Esophagus squamous epithelium (tissue), 5 donors: Measurements from ENCODE around the gene C2orf74. TPM values are rescaled to one million over a fixed set of nuclear protein-coding genes. Genes with fewer than 3 reads are reported as not detected.
"Not testable (repeated sequence)": the region's sequence is repeated elsewhere in the genome, so short reads cannot be mapped to it uniquely, and the experiment has no call there.

Source experiments
- DNase-seq: peaks from one replicate; lab custom pipeline; 2025; lab: John Stamatoyannopoulos, UW
- H3K27ac ChIP-seq, 4 donors: fragments of 200-600 bp; sonication (generic); one replicate each; pipeline ENCODE4 v1.5.1; 2016 to 2019; ENCODE audit warnings: mild to moderate bottlenecking in 1 of 4
- H3K27me3 ChIP-seq, 4 donors: fragments of 200-600 bp; sonication (generic); 1 replicate in 3 of 4; 2 replicates in 1 of 4; pipeline versions ENCODE4 v1.5.1 to v1.6.0; 2017 to 2021; ENCODE audit warnings: antibody characterized with exemption in 1 of 4
- H3K36me3 ChIP-seq, 3 donors: fragments of 200-600 bp; sonication (generic); one replicate each; pipeline ENCODE4 v1.5.1; 2016 to 2019
- H3K4me1 ChIP-seq, 3 donors: fragments of 200-600 bp; sonication (generic); one replicate each; pipeline ENCODE4 v1.5.1; 2017 to 2019
- H3K4me3 ChIP-seq, 4 donors: fragments of 200-600 bp; sonication (generic); 1 replicate in 3 of 4; 2 replicates in 1 of 4; pipeline ENCODE4 v1.5.1; 2016 to 2019; ENCODE audit warnings: mild to moderate bottlenecking in 2 of 4, moderate library complexity in 1 of 4
- H3K9me3 ChIP-seq, 3 donors: fragments of 200-600 bp; sonication (generic); one replicate each; pipeline ENCODE4 v1.5.1; 2016 to 2019
- CTCF ChIP-seq, 6 experiments: fragments of 450-650 bp in 4 of 6; fragments of 200-600 bp in 2 of 6; sonication (generic) in 2 of 6; IDR thresholded peaks; one replicate each; pipeline ENCODE4 v1.5.1; 2016 to 2019; ENCODE audit warnings: antibody characterized with exemption in 6 of 6, mild to moderate bottlenecking in 4 of 6, moderate library complexity in 4 of 6
- POLR2A ChIP-seq, 4 donors: fragments of 450-650 bp; IDR thresholded peaks; one replicate each; pipeline ENCODE4 v1.6.1; 2017; ENCODE audit warnings: antibody characterized with exemption in 4 of 4, mild to moderate bottlenecking in 4 of 4, moderate library complexity in 3 of 4
- WGBS, 2 donors: methylation state at CpG; one replicate each; pipeline ENCODE4 v1.1.5; 2018; 5-methylcytosine and 5-hydroxymethylcytosine counted together
- intact Hi-C: fragments of 100-400 bp; cut with DNase I; formaldehyde crosslinking; loops from one replicate; pipeline ENCODE4 v1.15.0; 2022
- total RNA-seq, 4 donors: library from RNA; depleted of rRNA; stranded (reverse); fragments of >200 nt; gene quantifications; one replicate each; pipeline ENCODE4 v1.1.0, GENCODE V29; 2016
- donor health status: DM: yes; HTN: yes; CAD: no.

Gene C2orf74
- total RNA-seq, 4 donors from 2014 or later = 3.2 to 15.1 (median 8.7) TPM

GRCh38 chr2:61144697-61145268, 17.2 kb upstream of the C2orf74 start:
- peak overlapping the region; percentile 66 to 87 (median 78) for H3K27ac ChIP-seq
- peak; percentile 68 for DNase-seq
- 4 to 8% methylated on average over 22 of the region's 31 CpGs for WGBS, 2 donors
- no peaks in the 10 kb centered on the region for H3K27me3 ChIP-seq
- peaks cover 0 to 21% (median 0%) of the 10 kb centered on the region in 3 donors for H3K36me3 ChIP-seq
- intact Hi-C loops = no loop called here
- peak overlapping the region; percentile 28 to 65 (median 56) for H3K4me3 ChIP-seq
- TF ChIP-seq POLR2A (IDR thresholded peaks at IDR 0.05) (peak in 3 of 4 donors; percentile 33 to 66 (median 54)), CTCF (IDR thresholded peaks at IDR 0.05) (peak in 2 of 6 experiments; percentile 4 to 37)
- H3K9me3 ChIP-seq = no peaks in the 10 kb centered on the region
- peaks cover 6 to 22% (median 7%) of the 10 kb centered on the region in 3 donors for H3K4me1 ChIP-seq

GRCh38 chr2:61145990-61146389, 16.0 kb upstream of the C2orf74 start:
- 91 to 97% methylated on average over 2 of the region's 2 CpGs for WGBS, 2 donors
- peaks cover 6 to 22% (median 7%) of the 10 kb centered on the region in 3 donors for H3K4me1 ChIP-seq
- H3K36me3 ChIP-seq = peaks cover 0 to 33% (median 0%) of the 10 kb centered on the region in 3 donors
- intact Hi-C loops = no loop called here
- no peaks in the 10 kb centered on the region for H3K27me3 ChIP-seq
- H3K27ac ChIP-seq = no peak overlapping the region
- H3K9me3 ChIP-seq = no peaks in the 10 kb centered on the region
- TF ChIP-seq POLR2A (IDR thresholded peaks at IDR 0.05) (no peak), CTCF (IDR thresholded peaks at IDR 0.05) (no peak)
- peak overlapping the region in 1 of 4 donors; percentile 65 for H3K4me3 ChIP-seq
- DNase-seq = no peak

GRCh38 chr2:61148091-61148490, 13.9 kb upstream of the C2orf74 start:
- Histone ChIP-seq H3K36me3 (peaks cover 0 to 44% (median 0%) of the 10 kb centered on the region in 3 donors), H3K4me1 (peaks cover 6 to 22% (median 7%) of the 10 kb centered on the region in 3 donors)
- H3K27ac ChIP-seq, H3K4me3 ChIP-seq, H3K27me3 ChIP-seq, DNase-seq, H3K9me3 ChIP-seq, intact Hi-C loops: not testable (repeated sequence)
- WGBS, 2 donors = 94 to 98% methylated on average over 5 of the region's 5 CpGs

- no peak for TF ChIP-seq CTCF (IDR thresholded peaks at IDR 0.05)
- no peak for TF ChIP-seq POLR2A (IDR thresholded peaks at IDR 0.05)
- Histone ChIP-seq H3K9me3 (no peaks in the 10 kb centered on the region), H3K4me3 (no peak overlapping the region), H3K36me3 (peaks cover 0 to 44% (median 0%) of the 10 kb centered on the region in 3 donors), H3K27me3 (no peaks in the 10 kb centered on the region), H3K4me1 (peaks cover 6 to 21% (median 6%) of the 10 kb centered on the region in 3 donors), H3K27ac (no peak overlapping the region)
- no peak for DNase-seq
- 83 to 89% methylated on average over 6 of the region's 6 CpGs for WGBS, 2 donors
- intact Hi-C loops = no loop called here
Observed at GRCh38 chr2:61149074-61149473, 12.9 kb upstream of the C2orf74 start.

- TF ChIP-seq CTCF (IDR thresholded peaks at IDR 0.05) (no peak), POLR2A (IDR thresholded peaks at IDR 0.05) (no peak)
- no peak for DNase-seq
- intact Hi-C loops = no loop called here
Observed at GRCh38 chr2:61151436-61151835, 10.6 kb upstream of the C2orf74 start.

More at GRCh38 chr2:61151436-61151835, 10.6 kb upstream of the C2orf74 start:
- peaks cover 0 to under 1% (median 0%) of the 10 kb centered on the region in 3 donors for H3K4me1 ChIP-seq
- no peak overlapping the region for H3K4me3 ChIP-seq
- H3K36me3 ChIP-seq = peaks cover 0 to 44% (median 0%) of the 10 kb centered on the region in 3 donors
- H3K27me3 ChIP-seq = no peaks in the 10 kb centered on the region
- H3K9me3 ChIP-seq = no peaks in the 10 kb centered on the region
- WGBS, 2 donors = 100% methylated on average over 1 of the region's 1 CpG
- H3K27ac ChIP-seq = no peak overlapping the region
